ENCODE data around the gene SLC35E1. TPM values are rescaled to one million over a fixed set of nuclear protein-coding genes. Genes with fewer than 3 reads are reported as not detected.

SLC35E1 gene
- total RNA-seq, 2 experiments from 2014 or later = 72.3 to 76.3 TPM

- no peaks in the 10 kb centered on the region for H3K9me3 ChIP-seq (ENCODE audit: control insufficient read depth in 1 of 2, insufficient read depth in 1 of 2, low read length in 2 of 2)
- no peak overlapping the region for H3K4me3 ChIP-seq (ENCODE audit: low read length)
- no peaks in the 10 kb centered on the region for H3K27me3 Mint-ChIP-seq
- intact Hi-C loops (cut with DNase I, micrococcal nuclease) = no loop called here
- ChIA-PET POLR2A (no interaction called here), CTCF (no interaction called here)
- no peak overlapping the region for H3K27ac ChIP-seq (ENCODE audit: low read depth in 1 of 2, low read length in 2 of 2)
- peaks cover 88% of the 10 kb centered on the region for H3K36me3 ChIP-seq (ENCODE audit: insufficient read depth, low read length)
- H3K4me1 ChIP-seq (ENCODE audit: insufficient read depth, low read length) = peaks cover 8% of the 10 kb centered on the region
- peaks cover 84% of the 10 kb centered on the region for H3K36me3 Mint-ChIP-seq (ENCODE audit: low read depth)
- H3K9me3 Mint-ChIP-seq = no peaks in the 10 kb centered on the region
- no peaks in the 10 kb centered on the region for H3K27me3 ChIP-seq (ENCODE audit: control insufficient read depth in 1 of 2, insufficient read depth in 2 of 2, low read length in 2 of 2)
- ATAC-seq (ENCODE audit: poor library complexity) = no peak
- DNase-seq = no peak
- TF ChIP-seq, protein P1, sequence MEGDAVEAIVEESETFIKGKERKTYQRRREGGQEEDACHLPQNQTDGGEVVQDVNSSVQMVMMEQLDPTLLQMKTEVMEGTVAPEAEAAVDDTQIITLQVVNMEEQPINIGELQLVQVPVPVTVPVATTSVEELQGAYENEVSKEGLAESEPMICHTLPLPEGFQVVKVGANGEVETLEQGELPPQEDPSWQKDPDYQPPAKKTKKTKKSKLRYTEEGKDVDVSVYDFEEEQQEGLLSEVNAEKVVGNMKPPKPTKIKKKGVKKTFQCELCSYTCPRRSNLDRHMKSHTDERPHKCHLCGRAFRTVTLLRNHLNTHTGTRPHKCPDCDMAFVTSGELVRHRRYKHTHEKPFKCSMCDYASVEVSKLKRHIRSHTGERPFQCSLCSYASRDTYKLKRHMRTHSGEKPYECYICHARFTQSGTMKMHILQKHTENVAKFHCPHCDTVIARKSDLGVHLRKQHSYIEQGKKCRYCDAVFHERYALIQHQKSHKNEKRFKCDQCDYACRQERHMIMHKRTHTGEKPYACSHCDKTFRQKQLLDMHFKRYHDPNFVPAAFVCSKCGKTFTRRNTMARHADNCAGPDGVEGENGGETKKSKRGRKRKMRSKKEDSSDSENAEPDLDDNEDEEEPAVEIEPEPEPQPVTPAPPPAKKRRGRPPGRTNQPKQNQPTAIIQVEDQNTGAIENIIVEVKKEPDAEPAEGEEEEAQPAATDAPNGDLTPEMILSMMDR (IDR thresholded peaks at IDR 0.05) = no peak
- H3K4me3 Mint-ChIP-seq = no peak overlapping the region
- H3K27ac Mint-ChIP-seq = no peak overlapping the region
- H3K4me1 Mint-ChIP-seq (ENCODE audit: low read depth) = no peaks in the 10 kb centered on the region
These were observed 50.4 kb downstream of the SLC35E1 start for GRCh38 chr19:16521715-16522289.

GRCh38 chr19:16520986-16521624, 51.1 kb downstream of the SLC35E1 start:
- Mint-ChIP-seq H3K9me3 (no peaks in the 10 kb centered on the region), H3K27ac (no peak overlapping the region), H3K4me1 (ENCODE audit: low read depth) (no peaks in the 10 kb centered on the region), H3K4me3 (no peak overlapping the region), H3K27me3 (no peaks in the 10 kb centered on the region), H3K36me3 (ENCODE audit: low read depth) (peaks cover 77% of the 10 kb centered on the region)
- H3K4me3 ChIP-seq (ENCODE audit: low read length) = no peak overlapping the region
- H3K36me3 ChIP-seq (ENCODE audit: insufficient read depth, low read length) = peaks cover 83% of the 10 kb centered on the region
- no peaks in the 10 kb centered on the region for H3K27me3 ChIP-seq (ENCODE audit: control insufficient read depth in 1 of 2, insufficient read depth in 2 of 2, low read length in 2 of 2)
- peaks cover 10% of the 10 kb centered on the region for H3K4me1 ChIP-seq (ENCODE audit: insufficient read depth, low read length)
- TF ChIP-seq, protein P1 (IDR thresholded peaks at IDR 0.05) = no peak
- intact Hi-C loops (cut with DNase I, micrococcal nuclease) = no loop called here
- DNase-seq (no peak), ATAC-seq (ENCODE audit: poor library complexity) (no peak)
- ChIA-PET POLR2A (interaction anchor here (0.6 kb wide), 1 partner anchor 39 kb away, joined by 4 read pairs; no protein-coding TSS in a partner anchor), CTCF (no interaction called here)
- no peaks in the 10 kb centered on the region for H3K9me3 ChIP-seq (ENCODE audit: control insufficient read depth in 1 of 2, insufficient read depth in 1 of 2, low read length in 2 of 2)
- no peak overlapping the region for H3K27ac ChIP-seq (ENCODE audit: low read depth in 1 of 2, low read length in 2 of 2)

DNA sequence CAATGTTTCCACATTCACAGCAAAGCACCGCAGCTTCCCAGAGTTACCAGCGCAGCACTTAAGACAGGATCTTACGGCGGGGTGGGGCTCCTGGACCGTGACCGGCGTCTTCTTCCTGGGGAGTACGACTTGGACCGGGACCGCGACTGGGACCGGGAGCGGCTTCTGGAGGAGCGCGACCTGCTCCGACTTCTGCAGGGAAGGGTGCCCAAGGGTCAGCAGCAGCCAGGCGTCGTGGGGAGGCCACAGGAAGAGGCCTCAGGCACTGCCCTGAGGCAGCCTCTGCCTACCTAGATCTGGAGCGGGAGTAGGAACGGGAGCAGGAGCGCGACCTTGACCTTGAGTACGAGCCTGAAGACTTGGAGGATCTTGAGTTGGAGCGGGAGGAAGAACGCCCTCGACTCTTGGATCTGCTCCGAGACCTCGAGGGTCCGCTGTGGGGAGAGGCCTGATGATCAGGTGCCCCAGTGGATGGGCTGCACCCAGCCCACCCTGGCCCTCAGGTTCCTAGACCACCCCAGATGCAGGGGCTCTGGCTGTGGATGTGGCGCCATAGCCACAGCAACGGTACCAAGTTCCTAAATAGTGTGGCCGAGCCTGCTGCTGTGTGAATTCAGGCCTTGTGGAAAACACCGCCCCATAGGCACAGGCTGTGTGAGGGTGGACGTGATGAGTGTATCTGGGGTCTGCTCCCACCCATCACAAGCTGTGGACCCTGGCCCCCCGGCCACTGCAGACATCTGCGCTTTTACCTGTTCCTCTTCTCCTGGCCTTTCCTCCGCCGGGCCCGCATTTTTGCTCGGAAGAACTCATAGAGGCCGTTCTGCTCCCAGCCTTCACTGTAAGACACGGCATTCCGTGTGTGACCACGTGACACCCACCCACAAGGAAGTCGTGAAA, 51.9 kb downstream of the SLC35E1 start:
- DNase-seq (no peak), ATAC-seq (ENCODE audit: poor library complexity) (no peak)
- H3K4me3 Mint-ChIP-seq = no peak overlapping the region
- H3K9me3 ChIP-seq (ENCODE audit: control insufficient read depth in 1 of 2, insufficient read depth in 1 of 2, low read length in 2 of 2) = no peaks in the 10 kb centered on the region
- H3K27me3 Mint-ChIP-seq = no peaks in the 10 kb centered on the region
- H3K4me1 ChIP-seq (ENCODE audit: insufficient read depth, low read length) = peaks cover 10% of the 10 kb centered on the region
- no peak overlapping the region for H3K27ac Mint-ChIP-seq
- CTCF ChIA-PET = no interaction called here
- H3K4me1 Mint-ChIP-seq (ENCODE audit: low read depth) = no peaks in the 10 kb centered on the region
- H3K27me3 ChIP-seq (ENCODE audit: control insufficient read depth in 1 of 2, insufficient read depth in 2 of 2, low read length in 2 of 2) = no peaks in the 10 kb centered on the region
- POLR2A ChIA-PET = interaction anchor here (0.6 kb wide), 1 partner anchor 38 kb away, joined by 4 read pairs; no protein-coding TSS in a partner anchor
- H3K36me3 Mint-ChIP-seq (ENCODE audit: low read depth) = peaks cover 71% of the 10 kb centered on the region
- H3K9me3 Mint-ChIP-seq = no peaks in the 10 kb centered on the region
- TF ChIP-seq, protein P1 (IDR thresholded peaks at IDR 0.05) = no peak
- no peak overlapping the region for H3K27ac ChIP-seq (ENCODE audit: low read depth in 1 of 2, low read length in 2 of 2)
- intact Hi-C loops (cut with DNase I, micrococcal nuclease) = no loop called here
- no peak overlapping the region for H3K4me3 ChIP-seq (ENCODE audit: low read length)
- peaks cover 76% of the 10 kb centered on the region for H3K36me3 ChIP-seq (ENCODE audit: insufficient read depth, low read length)

Measured in CD4-positive, alpha-beta T cell (primary cell).